Neural progenitor cell (in vitro differentiated cells): ENCODE measurements around the gene GNL1. TPM values are rescaled to one million over a fixed set of nuclear protein-coding genes. Genes with fewer than 3 reads are reported as not detected.
"Not testable (repeated sequence)": the region's sequence is repeated elsewhere in the genome, so short reads cannot be mapped to it uniquely, and the experiment has no call there.

Experiments used
- DNase-seq: peaks from one replicate; pipeline ENCODE4 v3.0.0-alpha.2; 2016; ENCODE audit warnings: low spot score
- H2AFZ ChIP-seq: fragments of 200-600 bp; sonication (generic); replicated peaks from 2 replicates; pipeline ENCODE4 v1.6.1; 2016; ENCODE audit warnings: antibody characterized with exemption
- H3F3A ChIP-seq: fragments of 200-600 bp; sonication (generic); 2 replicates; pipeline ENCODE4 v1.6.1; 2016; ENCODE audit warnings: antibody characterized with exemption, low read depth
- H3K27ac ChIP-seq: fragments of 200-600 bp; sonication (generic); 2 replicates; pipeline ENCODE4 v1.5.1; 2016; ENCODE audit warnings: mild to moderate bottlenecking
- H3K27me3 ChIP-seq: fragments of 200-600 bp; sonication (generic); 2 replicates; pipeline ENCODE4 v1.6.1; 2016; ENCODE audit warnings: mild to moderate bottlenecking, moderate library complexity
- H3K36me3 ChIP-seq: fragments of 200-600 bp; sonication (generic); 2 replicates; pipeline ENCODE4 v1.5.1; 2016
- H3K4me1 ChIP-seq: fragments of 200-600 bp; sonication (generic); 2 replicates; pipeline ENCODE4 v1.6.1; 2016; ENCODE audit warnings: mixed run types
- H3K4me2 ChIP-seq: fragments of 200-600 bp; sonication (generic); 2 replicates; pipeline ENCODE4 v1.6.1; 2016
- H3K4me3 ChIP-seq: fragments of 200-600 bp; sonication (generic); 2 replicates; pipeline ENCODE4 v1.5.1; 2016
- H3K79me2 ChIP-seq: fragments of 200-600 bp; sonication (generic); 2 replicates; pipeline ENCODE4 v1.6.1; 2016; ENCODE audit warnings: low read depth
- H3K9ac ChIP-seq: fragments of 200-600 bp; sonication (generic); 2 replicates; pipeline ENCODE4 v1.6.1; 2016
- H3K9me3 ChIP-seq: fragments of 200-600 bp; sonication (generic); 2 replicates; pipeline ENCODE4 v1.5.1; 2016; ENCODE audit warnings: low read depth
- H4K20me1 ChIP-seq: fragments of 200-600 bp; sonication (generic); 2 replicates; pipeline ENCODE4 v1.6.1; 2016; ENCODE audit warnings: low read depth
- H3K27ac Mint-ChIP-seq: 3 replicates; pipeline ENCODE4 v1.8.0; 2021; ENCODE audit warnings: mixed read lengths
- H3K27me3 Mint-ChIP-seq: 2 replicates; pipeline ENCODE4 v1.8.0; 2022; ENCODE audit warnings: low read depth, mild to moderate bottlenecking, inconsistent platforms, moderate library complexity, mixed read lengths; ENCODE audit not compliant: insufficient read depth
- H3K36me3 Mint-ChIP-seq: 3 replicates; pipeline ENCODE4 v1.8.0; 2021; ENCODE audit warnings: mixed read lengths
- H3K4me1 Mint-ChIP-seq: 3 replicates; pipeline ENCODE4 v1.8.0; 2021; ENCODE audit warnings: mixed read lengths
- H3K4me3 Mint-ChIP-seq: 3 replicates; pipeline ENCODE4 v1.8.0; 2021; ENCODE audit warnings: mild to moderate bottlenecking, moderate library complexity, mixed read lengths
- H3K9me3 Mint-ChIP-seq: 3 replicates; pipeline ENCODE4 v1.8.0; 2020; ENCODE audit warnings: mixed read lengths
- EZH2 ChIP-seq: fragments of 200-600 bp; sonication (generic); IDR thresholded peaks from 2 replicates; pipeline ENCODE4 v1.6.1; 2017; ENCODE audit warnings: antibody characterized with exemption, mild to moderate bottlenecking, moderate library complexity
- EZH2phosphoT487 ChIP-seq: fragments of 200-600 bp; sonication (generic); IDR thresholded peaks from 2 replicates; pipeline ENCODE4 v1.6.1; 2017; ENCODE audit warnings: antibody characterized with exemption
- total RNA-seq: library from RNA; depleted of rRNA; stranded (reverse); fragments of >200 nt; gene quantifications from 2 replicates; pipeline ENCODE4 v1.2.3, GENCODE V29; 2015; ENCODE audit warnings: low replicate concordance
- TF ChIP-seq, protein P1 (sequence below): fragments of 200-600 bp; sonication (generic); IDR thresholded peaks from 2 replicates; pipeline ENCODE4 v1.5.1; 2017; ENCODE audit warnings: antibody characterized with exemption, mild to moderate bottlenecking

Gene GNL1
- total RNA-seq, 1 donor from 2014 or later: 23.7 TPM

DNA sequence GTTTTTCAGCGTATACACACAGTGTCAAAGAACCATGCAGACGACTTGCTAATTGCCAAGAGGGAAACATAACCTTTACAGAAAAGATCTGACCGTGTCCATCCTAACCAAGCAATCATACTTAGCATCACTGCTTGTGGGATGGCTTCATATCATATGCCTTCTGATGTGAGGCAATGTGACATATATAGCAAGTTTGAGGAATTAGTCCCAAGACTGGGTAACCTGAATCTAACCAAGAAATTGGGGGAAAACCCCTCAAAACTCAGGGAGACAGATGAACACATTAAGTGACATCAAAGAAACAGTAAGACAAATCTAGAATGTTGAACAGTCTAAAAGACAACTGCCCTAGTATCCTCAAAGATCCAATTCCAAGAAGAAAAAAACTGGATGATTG, 18.4 kb downstream of the GNL1 start:
- H3K4me3 Mint-ChIP-seq: no peak overlapping the region
- no peaks in the 10 kb centered on the region for H3K4me1 ChIP-seq
- no peak overlapping the region for H3K27ac Mint-ChIP-seq
- no peaks in the 10 kb centered on the region for H3K9me3 ChIP-seq
- no peak overlapping the region for H3K9ac ChIP-seq
- no peak overlapping the region for H3K27ac ChIP-seq
- H3K4me2 ChIP-seq: no peak overlapping the region
- no peak overlapping the region for H2AFZ ChIP-seq
- TF ChIP-seq EZH2phosphoT487 (no peak), EZH2 (no peak)
- TF ChIP-seq, protein P1, sequence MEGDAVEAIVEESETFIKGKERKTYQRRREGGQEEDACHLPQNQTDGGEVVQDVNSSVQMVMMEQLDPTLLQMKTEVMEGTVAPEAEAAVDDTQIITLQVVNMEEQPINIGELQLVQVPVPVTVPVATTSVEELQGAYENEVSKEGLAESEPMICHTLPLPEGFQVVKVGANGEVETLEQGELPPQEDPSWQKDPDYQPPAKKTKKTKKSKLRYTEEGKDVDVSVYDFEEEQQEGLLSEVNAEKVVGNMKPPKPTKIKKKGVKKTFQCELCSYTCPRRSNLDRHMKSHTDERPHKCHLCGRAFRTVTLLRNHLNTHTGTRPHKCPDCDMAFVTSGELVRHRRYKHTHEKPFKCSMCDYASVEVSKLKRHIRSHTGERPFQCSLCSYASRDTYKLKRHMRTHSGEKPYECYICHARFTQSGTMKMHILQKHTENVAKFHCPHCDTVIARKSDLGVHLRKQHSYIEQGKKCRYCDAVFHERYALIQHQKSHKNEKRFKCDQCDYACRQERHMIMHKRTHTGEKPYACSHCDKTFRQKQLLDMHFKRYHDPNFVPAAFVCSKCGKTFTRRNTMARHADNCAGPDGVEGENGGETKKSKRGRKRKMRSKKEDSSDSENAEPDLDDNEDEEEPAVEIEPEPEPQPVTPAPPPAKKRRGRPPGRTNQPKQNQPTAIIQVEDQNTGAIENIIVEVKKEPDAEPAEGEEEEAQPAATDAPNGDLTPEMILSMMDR: no peak
- no peaks in the 10 kb centered on the region for H3F3A ChIP-seq
- peaks cover 12% of the 10 kb centered on the region for H3K27me3 ChIP-seq
- no peaks in the 10 kb centered on the region for H3K27me3 Mint-ChIP-seq
- no peaks in the 10 kb centered on the region for H3K36me3 Mint-ChIP-seq
- H3K4me1 Mint-ChIP-seq: no peaks in the 10 kb centered on the region
- no peaks in the 10 kb centered on the region for H3K9me3 Mint-ChIP-seq
- H3K36me3 ChIP-seq: no peaks in the 10 kb centered on the region
- no peaks in the 10 kb centered on the region for H3K79me2 ChIP-seq
- H4K20me1 ChIP-seq: no peaks in the 10 kb centered on the region
- DNase-seq: no peak
- H3K4me3 ChIP-seq: no peak overlapping the region

DNA sequence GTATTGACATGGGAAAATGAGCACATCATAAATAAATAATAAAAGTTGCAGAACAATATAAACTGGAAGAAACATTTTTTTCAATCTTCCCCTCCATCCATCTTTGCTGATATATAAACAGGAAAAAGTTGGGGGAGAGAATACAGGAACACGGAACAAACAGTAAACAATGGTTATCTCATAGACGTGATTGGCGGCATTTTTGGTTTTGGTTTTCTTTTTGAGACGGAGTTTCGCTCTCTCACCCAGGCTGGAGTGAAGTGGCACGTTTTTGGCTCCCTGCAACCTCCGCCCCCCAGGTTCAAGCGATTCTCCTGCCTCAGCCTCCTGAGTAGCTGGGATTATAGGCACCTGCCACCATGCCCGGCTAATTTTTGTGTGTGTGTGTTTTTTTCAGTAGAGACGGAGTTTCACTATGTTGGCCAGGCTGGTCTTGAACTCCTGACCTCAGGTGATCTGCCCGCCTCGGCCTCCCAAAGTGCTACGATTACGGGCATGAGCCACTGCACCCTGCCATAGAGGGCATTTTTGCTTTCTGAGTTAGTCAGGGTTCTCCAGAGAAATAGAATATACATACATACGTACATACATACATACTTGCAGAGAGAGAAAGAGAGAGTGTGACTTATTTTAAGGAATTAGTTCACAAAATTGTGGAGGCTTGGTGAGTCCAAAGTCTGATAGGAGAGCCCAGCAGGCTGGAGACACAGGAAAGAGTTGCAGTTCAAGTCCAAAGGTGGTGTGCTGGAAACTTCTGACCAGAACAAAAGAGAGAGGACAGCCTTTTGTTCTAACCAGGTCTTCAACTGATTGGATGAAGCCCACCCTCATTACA, 22.6 kb downstream of the GNL1 start:
- Mint-ChIP-seq H3K36me3 (no peaks in the 10 kb centered on the region), H3K4me3 (no peak overlapping the region), H3K27me3 (peaks cover 6% of the 10 kb centered on the region), H3K9me3 (no peaks in the 10 kb centered on the region), H3K27ac (no peak overlapping the region), H3K4me1 (no peaks in the 10 kb centered on the region)
- Histone ChIP-seq H3K4me2 (no peak overlapping the region), H3K9ac (no peak overlapping the region), H3K9me3 (no peaks in the 10 kb centered on the region), H3K4me3 (no peak overlapping the region), H3K36me3 (no peaks in the 10 kb centered on the region), H3K4me1 (no peaks in the 10 kb centered on the region), H3F3A (no peaks in the 10 kb centered on the region), H4K20me1 (no peaks in the 10 kb centered on the region), H3K27me3 (no peaks in the 10 kb centered on the region), H2AFZ (no peak overlapping the region), H3K79me2 (no peaks in the 10 kb centered on the region), H3K27ac (no peak overlapping the region)
- TF ChIP-seq EZH2phosphoT487 (no peak), EZH2 (no peak)
- TF ChIP-seq, protein P1: no peak
- no peak for DNase-seq

GRCh38 chr6:30530014-30530413, 26.3 kb downstream of the GNL1 start:
- Histone ChIP-seq H3K9ac (no peak overlapping the region), H3F3A (no peaks in the 10 kb centered on the region), H4K20me1 (no peaks in the 10 kb centered on the region), H3K9me3 (no peaks in the 10 kb centered on the region), H3K27ac (no peak overlapping the region), H3K27me3 (peaks cover 4% of the 10 kb centered on the region), H3K4me1 (no peaks in the 10 kb centered on the region), H2AFZ (no peak overlapping the region), H3K79me2 (no peaks in the 10 kb centered on the region), H3K36me3 (no peaks in the 10 kb centered on the region), H3K4me2 (no peak overlapping the region), H3K4me3 (no peak overlapping the region)
- peaks cover 4% of the 10 kb centered on the region for H3K9me3 Mint-ChIP-seq
- DNase-seq: no peak
- no peak overlapping the region for H3K27ac Mint-ChIP-seq
- H3K4me1 Mint-ChIP-seq: no peaks in the 10 kb centered on the region
- peaks cover 7% of the 10 kb centered on the region for H3K27me3 Mint-ChIP-seq
- no peaks in the 10 kb centered on the region for H3K36me3 Mint-ChIP-seq
- H3K4me3 Mint-ChIP-seq: no peak overlapping the region
- TF ChIP-seq EZH2 (no peak), EZH2phosphoT487 (no peak)
- TF ChIP-seq, protein P1: no peak

DNA sequence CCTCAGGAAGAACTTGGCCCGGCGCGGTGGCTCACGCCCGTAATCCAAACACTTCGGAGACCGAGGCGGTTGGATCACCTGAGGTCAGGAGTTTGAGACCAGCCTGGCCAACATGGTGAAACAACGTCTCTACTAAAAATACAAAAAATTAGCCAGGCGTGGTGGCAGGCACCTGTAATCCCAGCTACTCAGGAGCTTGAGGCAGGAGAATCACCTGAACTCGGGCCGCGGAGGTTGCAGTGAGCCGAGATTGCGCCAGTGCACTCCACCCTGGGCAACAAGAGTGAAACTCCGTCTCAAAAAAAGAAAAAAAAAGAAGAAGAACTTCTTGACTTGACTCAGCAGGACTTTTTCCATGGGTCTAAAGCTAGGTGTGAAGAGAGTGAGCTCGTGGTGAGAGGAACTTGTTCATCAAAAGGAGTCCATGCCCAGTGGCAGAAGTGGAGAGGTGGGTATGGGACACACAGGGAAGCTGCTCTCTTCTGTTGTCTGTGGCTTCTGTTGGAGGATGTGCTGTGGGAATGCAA, 26.9 kb downstream of the GNL1 start:
- not testable (repeated sequence) for H3K27ac Mint-ChIP-seq, H3F3A ChIP-seq, H3K4me1 ChIP-seq, H4K20me1 ChIP-seq, H2AFZ ChIP-seq, H3K27me3 ChIP-seq, H3K4me3 ChIP-seq, H3K27ac ChIP-seq, H3K79me2 ChIP-seq, H3K36me3 ChIP-seq, H3K9me3 ChIP-seq, H3K4me1 Mint-ChIP-seq, DNase-seq, H3K36me3 Mint-ChIP-seq, H3K9ac ChIP-seq, H3K4me2 ChIP-seq, H3K4me3 Mint-ChIP-seq, H3K9me3 Mint-ChIP-seq, H3K27me3 Mint-ChIP-seq

GRCh38 chr6:30526444-30526843, 29.8 kb downstream of the GNL1 start:
- not testable (repeated sequence) for H4K20me1 ChIP-seq, H2AFZ ChIP-seq, DNase-seq, H3K79me2 ChIP-seq, H3K27ac ChIP-seq, H3K36me3 ChIP-seq, H3K4me1 ChIP-seq, H3K27me3 Mint-ChIP-seq, H3K4me3 ChIP-seq, H3F3A ChIP-seq, H3K9me3 ChIP-seq, H3K4me1 Mint-ChIP-seq, H3K9ac ChIP-seq, H3K36me3 Mint-ChIP-seq, H3K27ac Mint-ChIP-seq, H3K9me3 Mint-ChIP-seq, H3K4me2 ChIP-seq, H3K4me3 Mint-ChIP-seq
- H3K27me3 ChIP-seq: peaks cover 35% of the 10 kb centered on the region
